Measurements from ENCODE around the gene SETD7.
A peak's percentile ranks its signal among the peaks of the same experiment; 100 is the strongest.

The SETD7 gene

DNA sequence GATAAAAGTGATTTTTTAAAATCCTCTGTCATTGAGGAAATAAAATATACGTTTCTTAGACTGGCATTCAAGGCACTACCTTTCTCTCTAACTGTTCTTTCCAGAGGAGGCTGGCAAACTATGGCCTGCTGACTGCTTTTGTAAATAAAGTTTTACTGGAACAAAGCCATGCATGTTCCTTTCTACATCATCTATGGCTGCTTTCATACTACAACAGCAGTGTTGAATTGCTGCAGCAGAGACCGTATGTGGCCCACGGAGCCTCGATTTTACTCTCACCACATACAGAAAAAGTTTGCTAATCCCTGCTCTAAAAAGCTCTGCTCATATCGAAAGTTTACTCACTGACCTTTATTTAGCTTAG is 20.2 kb downstream of the SETD7 start:
- DNase-seq (ENCODE audit: low read depth): no peak
- TF ChIP-seq, protein P1, sequence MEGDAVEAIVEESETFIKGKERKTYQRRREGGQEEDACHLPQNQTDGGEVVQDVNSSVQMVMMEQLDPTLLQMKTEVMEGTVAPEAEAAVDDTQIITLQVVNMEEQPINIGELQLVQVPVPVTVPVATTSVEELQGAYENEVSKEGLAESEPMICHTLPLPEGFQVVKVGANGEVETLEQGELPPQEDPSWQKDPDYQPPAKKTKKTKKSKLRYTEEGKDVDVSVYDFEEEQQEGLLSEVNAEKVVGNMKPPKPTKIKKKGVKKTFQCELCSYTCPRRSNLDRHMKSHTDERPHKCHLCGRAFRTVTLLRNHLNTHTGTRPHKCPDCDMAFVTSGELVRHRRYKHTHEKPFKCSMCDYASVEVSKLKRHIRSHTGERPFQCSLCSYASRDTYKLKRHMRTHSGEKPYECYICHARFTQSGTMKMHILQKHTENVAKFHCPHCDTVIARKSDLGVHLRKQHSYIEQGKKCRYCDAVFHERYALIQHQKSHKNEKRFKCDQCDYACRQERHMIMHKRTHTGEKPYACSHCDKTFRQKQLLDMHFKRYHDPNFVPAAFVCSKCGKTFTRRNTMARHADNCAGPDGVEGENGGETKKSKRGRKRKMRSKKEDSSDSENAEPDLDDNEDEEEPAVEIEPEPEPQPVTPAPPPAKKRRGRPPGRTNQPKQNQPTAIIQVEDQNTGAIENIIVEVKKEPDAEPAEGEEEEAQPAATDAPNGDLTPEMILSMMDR (IDR thresholded peaks at IDR 0.05; ENCODE audit: insufficient read depth, low read depth, low read length, missing control alignments): no peak
- H3K4me3 ChIP-seq (ENCODE audit: low read depth, low read length): no peak overlapping the region

DNA sequence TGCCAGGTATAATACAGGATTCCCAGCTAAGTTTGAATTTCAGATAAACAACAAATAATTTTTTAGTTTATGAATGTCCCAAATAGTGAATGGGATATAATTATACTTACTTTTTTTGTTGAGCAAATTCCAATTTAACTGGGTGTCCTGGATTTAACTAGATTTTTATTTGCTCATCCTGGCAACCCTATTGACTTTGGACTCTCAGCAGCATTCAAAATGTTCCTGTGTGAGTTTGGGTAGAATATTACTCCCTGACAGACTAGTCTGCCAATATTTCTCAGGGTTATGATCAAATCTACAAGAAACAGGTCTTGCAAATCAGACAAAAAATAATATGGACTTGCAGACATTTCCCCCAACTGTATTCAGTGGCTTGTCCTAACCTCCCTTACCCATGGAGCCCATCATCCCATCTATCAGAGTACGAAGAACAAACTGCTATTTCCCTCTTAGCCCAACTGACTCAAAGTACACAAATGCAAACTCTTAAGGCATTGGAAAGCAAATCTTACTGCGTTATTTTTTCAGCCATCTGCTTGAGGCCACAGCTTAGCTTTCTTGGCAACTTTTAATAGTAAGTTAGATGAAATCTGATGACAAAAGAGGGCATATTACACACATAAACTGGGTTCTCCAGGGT is 20.7 kb downstream of the SETD7 start:
- no peak for DNase-seq (ENCODE audit: low read depth)
- TF ChIP-seq, protein P1 (IDR thresholded peaks at IDR 0.05; ENCODE audit: insufficient read depth, low read depth, low read length, missing control alignments): no peak
- no peak overlapping the region for H3K4me3 ChIP-seq (ENCODE audit: low read depth, low read length)

GRCh38 chr4:139534287-139534950 is 21.6 kb downstream of the SETD7 start:
- TF ChIP-seq, protein P1 (IDR thresholded peaks at IDR 0.05; ENCODE audit: insufficient read depth, low read depth, low read length, missing control alignments): no peak
- no peak for DNase-seq (ENCODE audit: low read depth)
- H3K4me3 ChIP-seq (ENCODE audit: low read depth, low read length): no peak overlapping the region

DNA sequence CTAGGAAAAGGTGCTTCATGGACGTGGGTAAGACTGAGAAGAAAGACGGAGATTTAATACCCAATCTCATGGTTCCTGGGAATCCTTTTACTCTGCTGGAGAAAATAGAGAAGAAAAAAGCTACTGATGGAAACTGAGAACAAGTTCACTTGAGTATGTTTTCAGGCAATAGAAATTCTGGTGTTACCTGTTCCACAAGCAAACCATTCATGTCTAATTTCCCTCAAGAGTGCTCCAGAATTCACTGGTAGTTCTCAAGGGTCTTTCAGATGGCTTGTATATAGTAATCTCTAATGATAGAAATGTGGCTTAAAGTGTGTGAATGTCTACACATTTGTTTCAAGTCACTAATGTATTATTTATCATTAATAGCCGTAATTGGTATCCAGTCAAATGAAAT is 22.5 kb downstream of the SETD7 start:
- TF ChIP-seq, protein P1 (IDR thresholded peaks at IDR 0.05; ENCODE audit: insufficient read depth, low read depth, low read length, missing control alignments): no peak
- H3K4me3 ChIP-seq (ENCODE audit: low read depth, low read length): no peak overlapping the region
- no peak for DNase-seq (ENCODE audit: low read depth)

- TF ChIP-seq, protein P1 (IDR thresholded peaks at IDR 0.05; ENCODE audit: insufficient read depth, low read depth, low read length, missing control alignments): no peak
- no peak for DNase-seq (ENCODE audit: low read depth)
- H3K4me3 ChIP-seq (ENCODE audit: low read depth, low read length): no peak overlapping the region
Observed at GRCh38 chr4:139532947-139533346, 23.1 kb downstream of the SETD7 start.

DNA sequence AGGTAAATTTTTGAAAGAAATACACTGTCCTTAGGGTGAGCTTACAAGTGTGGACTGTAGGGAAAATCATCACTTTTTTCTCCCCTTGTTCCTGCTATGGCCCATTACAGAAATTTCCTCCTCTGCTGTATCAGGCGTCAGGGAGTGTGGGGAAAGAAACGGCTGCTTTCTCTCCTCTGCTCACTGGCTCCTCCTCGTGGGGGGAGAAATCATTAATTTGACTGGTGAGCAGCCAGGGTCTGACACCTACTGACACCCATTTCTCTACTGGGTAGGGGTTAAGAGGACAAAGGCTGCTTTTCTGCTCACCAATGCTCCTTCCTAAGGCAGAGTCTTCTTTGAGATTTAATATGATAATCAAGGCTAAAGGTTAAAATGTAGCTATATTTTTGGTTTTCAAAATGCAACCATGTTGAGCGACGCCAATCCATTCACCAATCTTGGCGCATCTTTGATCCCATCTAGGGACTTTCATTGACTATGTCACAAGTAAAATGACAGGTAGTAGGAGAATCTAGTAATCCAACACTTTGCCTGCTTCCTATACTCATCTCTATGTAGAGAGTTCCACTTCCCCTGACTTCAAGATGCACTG is 25.1 kb downstream of the SETD7 start:
- TF ChIP-seq, protein P1 (IDR thresholded peaks at IDR 0.05; ENCODE audit: insufficient read depth, low read depth, low read length, missing control alignments): peak; percentile 77
- DNase-seq (ENCODE audit: low read depth): peak; percentile 51
- H3K4me3 ChIP-seq (ENCODE audit: low read depth, low read length): no peak overlapping the region

All from GM12865 (cell line).